Measurements from ENCODE around the gene EED. TPM values are rescaled to one million over a fixed set of nuclear protein-coding genes. Genes with fewer than 3 reads are reported as not detected.

The EED gene
- total and polyA plus RNA-seq, 12 donors: 8.0 to 17.3 (median 9.6) TPM

- peaks cover 0 to 97% (median 18%) of the 10 kb centered on the region in 9 donors for H3K36me3 ChIP-seq
- no peak for ATAC-seq
- intact Hi-C loops (cut with DNase I): no loop called here
Observed at GRCh38 chr11:86265194-86265593, 20.6 kb downstream of the EED start.

GRCh38 chr11:86269645-86270044 is 25.1 kb downstream of the EED start:
- ATAC-seq (no peak), DNase-seq (no peak)
- no peaks in the 10 kb centered on the region for H3K4me1 ChIP-seq
- peaks cover 0 to 85% (median 11%) of the 10 kb centered on the region in 9 donors for H3K36me3 ChIP-seq
- no peak overlapping the region for H3K4me3 ChIP-seq
- WGBS, 2 donors: 99 to 100% methylated on average over 1 of the region's 1 CpG
- intact Hi-C loops (cut with DNase I): no loop called here
- H3K9me3 ChIP-seq: no peaks in the 10 kb centered on the region
- H3K27me3 ChIP-seq: no peaks in the 10 kb centered on the region
- no peak overlapping the region for H3K27ac ChIP-seq
- TF ChIP-seq CTCF (IDR thresholded peaks at IDR 0.05): no peak

More at GRCh38 chr11:86265194-86265593, 20.6 kb downstream of the EED start:
- DNase-seq: no peak
- no peak overlapping the region for H3K4me3 ChIP-seq
- H3K9me3 ChIP-seq: no peaks in the 10 kb centered on the region
- H3K4me1 ChIP-seq: no peaks in the 10 kb centered on the region
- TF ChIP-seq CTCF (IDR thresholded peaks at IDR 0.05): no peak
- no peak overlapping the region for H3K27ac ChIP-seq
- H3K27me3 ChIP-seq: no peaks in the 10 kb centered on the region

GRCh38 chr11:86274503-86274902 is 29.9 kb downstream of the EED start:
- peak in 4 of 9 donors; percentile 4 to 28 (median 15) for TF ChIP-seq CTCF (IDR thresholded peaks at IDR 0.05)
- Histone ChIP-seq H3K27ac (no peak overlapping the region), H3K9me3 (no peaks in the 10 kb centered on the region), H3K4me1 (no peaks in the 10 kb centered on the region), H3K4me3 (no peak overlapping the region), H3K36me3 (peaks cover 0 to 88% (median 31%) of the 10 kb centered on the region in 9 donors), H3K27me3 (no peaks in the 10 kb centered on the region)
- WGBS, 2 donors: 88 to 92% methylated on average over 6 of the region's 6 CpGs
- DNase-seq: no peak
- intact Hi-C loops (cut with DNase I): no loop called here
- ATAC-seq: peak in 1 of 8 donors; percentile 37

- intact Hi-C loops (cut with DNase I): no loop called here
Observed at GRCh38 chr11:86274999-86275398, 30.4 kb downstream of the EED start.

More at GRCh38 chr11:86274999-86275398, 30.4 kb downstream of the EED start:
- H3K4me3 ChIP-seq: no peak overlapping the region
- peaks cover 0 to 88% (median 29%) of the 10 kb centered on the region in 9 donors for H3K36me3 ChIP-seq
- H3K27me3 ChIP-seq: no peaks in the 10 kb centered on the region
- no peaks in the 10 kb centered on the region for H3K9me3 ChIP-seq
- TF ChIP-seq CTCF (IDR thresholded peaks at IDR 0.05): no peak
- 90 to 93% methylated on average over 4 of the region's 4 CpGs for WGBS, 2 donors
- no peak for ATAC-seq
- H3K4me1 ChIP-seq: no peaks in the 10 kb centered on the region
- no peak overlapping the region for H3K27ac ChIP-seq
- no peak for DNase-seq

Data from heart right ventricle (tissue), 16 donors.